ES-I3 (cell line): Measurements from ENCODE around the gene KRTAP5-9.

Source experiments
- H3K36me3 ChIP-seq: 2 replicates; pipeline ENCODE4 v1.6.1; 2013; ENCODE audit warnings: mild to moderate bottlenecking, low read length, control low read depth, moderate library complexity; ENCODE audit not compliant: insufficient read depth
- H3K4me1 ChIP-seq: 2 replicates; pipeline ENCODE4 v1.6.1; 2013; ENCODE audit warnings: mild to moderate bottlenecking, control low read depth, low read length; ENCODE audit not compliant: insufficient read depth
- H3K9ac ChIP-seq: 2 replicates; pipeline ENCODE4 v1.6.1; 2013; ENCODE audit warnings: low read depth, mild to moderate bottlenecking, low read length, moderate library complexity
- H3K9me3 ChIP-seq: 2 replicates; pipeline ENCODE4 v1.6.1; 2013; ENCODE audit warnings: mild to moderate bottlenecking, low read length, moderate library complexity; ENCODE audit not compliant: control insufficient read depth, insufficient read depth

Gene KRTAP5-9

GRCh38 chr11:71548120-71548519 is at the start of gene KRTAP5-9:
Gene KRTAP5-9 (plus strand): TSS chr11:71548420. CDS start chr11:71548658, 238 bp downstream.
- Histone ChIP-seq H3K4me1 (no peaks in the 10 kb centered on the region), H3K9ac (no peak within 1 kb of the TSS), H3K36me3 (no peaks in the 10 kb centered on the region), H3K9me3 (no peaks in the 10 kb centered on the region)

- no peaks in the 10 kb centered on the region for H3K4me1 ChIP-seq
- peaks cover 4% of the 10 kb centered on the region; the same call in 1 of the 2 replicates for H3K36me3 ChIP-seq
- no peak overlapping the region for H3K9ac ChIP-seq
- no peaks in the 10 kb centered on the region for H3K9me3 ChIP-seq
Observed at GRCh38 chr11:71499125-71499524, 49.1 kb upstream of the KRTAP5-9 start.

GRCh38 chr11:71499546-71499945 is 48.7 kb upstream of the KRTAP5-9 start:
- Histone ChIP-seq H3K9ac (no peak overlapping the region), H3K9me3 (no peaks in the 10 kb centered on the region), H3K36me3 (peaks cover 4% of the 10 kb centered on the region; the same call in 1 of the 2 replicates), H3K4me1 (no peaks in the 10 kb centered on the region)

GRCh38 chr11:71500601-71501021 is 47.6 kb upstream of the KRTAP5-9 start:
- H3K36me3 ChIP-seq, result peaks cover 2% of the 10 kb centered on the region; the same call in 1 of the 2 replicates
- no peak overlapping the region for H3K9ac ChIP-seq
- H3K9me3 ChIP-seq, result no peaks in the 10 kb centered on the region
- 0 out of 2 replicates have a peak, but pooled peaks cover 4% of the 10 kb centered on the region for H3K4me1 ChIP-seq

GRCh38 chr11:71501071-71501985 is 46.9 kb upstream of the KRTAP5-9 start:
- Histone ChIP-seq H3K9ac (no peak overlapping the region), H3K4me1 (0 out of 2 replicates have a peak, but pooled peaks cover 4% of the 10 kb centered on the region), H3K9me3 (no peaks in the 10 kb centered on the region), H3K36me3 (no peaks in the 10 kb centered on the region)

- 0 out of 2 replicates have a peak, but pooled peaks cover 4% of the 10 kb centered on the region for H3K4me1 ChIP-seq
- peaks cover 4% of the 10 kb centered on the region; the same call in 1 of the 2 replicates for H3K9me3 ChIP-seq
- no peaks in the 10 kb centered on the region for H3K36me3 ChIP-seq
- no peak overlapping the region for H3K9ac ChIP-seq
Observed at GRCh38 chr11:71502026-71502425, 46.2 kb upstream of the KRTAP5-9 start.

GRCh38 chr11:71502871-71503435 is 45.3 kb upstream of the KRTAP5-9 start:
- no peaks in the 10 kb centered on the region for H3K36me3 ChIP-seq
- peaks cover 4% of the 10 kb centered on the region for H3K9me3 ChIP-seq
- 0 out of 2 replicates have a peak, but pooled peaks cover 4% of the 10 kb centered on the region for H3K4me1 ChIP-seq
- no peak overlapping the region for H3K9ac ChIP-seq

GRCh38 chr11:71504531-71504930 is 43.7 kb upstream of the KRTAP5-9 start:
- peaks cover 12% of the 10 kb centered on the region for H3K9me3 ChIP-seq
- no peak overlapping the region for H3K9ac ChIP-seq
- 0 out of 2 replicates have a peak, but pooled peaks cover 4% of the 10 kb centered on the region for H3K4me1 ChIP-seq
- H3K36me3 ChIP-seq, result no peaks in the 10 kb centered on the region

- H3K36me3 ChIP-seq, result no peaks in the 10 kb centered on the region
- H3K9me3 ChIP-seq, result peaks cover 14% of the 10 kb centered on the region
- no peak overlapping the region for H3K9ac ChIP-seq
- H3K4me1 ChIP-seq, result 0 out of 2 replicates have a peak, but pooled peaks cover 4% of the 10 kb centered on the region
Observed at GRCh38 chr11:71505001-71505400, 43.2 kb upstream of the KRTAP5-9 start.

GRCh38 chr11:71505781-71506180 is 42.4 kb upstream of the KRTAP5-9 start:
- H3K9me3 ChIP-seq, result peaks cover 15% of the 10 kb centered on the region
- no peak overlapping the region for H3K9ac ChIP-seq
- H3K4me1 ChIP-seq, result 0 out of 2 replicates have a peak, but pooled peaks cover 4% of the 10 kb centered on the region
- no peaks in the 10 kb centered on the region for H3K36me3 ChIP-seq

- Histone ChIP-seq H3K4me1 (0 out of 2 replicates have a peak, but pooled peaks cover 4% of the 10 kb centered on the region), H3K9ac (no peak overlapping the region)
Observed at GRCh38 chr11:71507102-71507501, 41.1 kb upstream of the KRTAP5-9 start.

GRCh38 chr11:71518506-71519471 is 29.4 kb upstream of the KRTAP5-9 start:
- H3K4me1 ChIP-seq, result no peaks in the 10 kb centered on the region
- no peaks in the 10 kb centered on the region for H3K36me3 ChIP-seq
- H3K9me3 ChIP-seq, result no peaks in the 10 kb centered on the region
- no peak overlapping the region for H3K9ac ChIP-seq

More at GRCh38 chr11:71507102-71507501, 41.1 kb upstream of the KRTAP5-9 start:
- Histone ChIP-seq H3K9me3 (peaks cover 15% of the 10 kb centered on the region), H3K36me3 (no peaks in the 10 kb centered on the region)

GRCh38 chr11:71519546-71519945 is 28.7 kb upstream of the KRTAP5-9 start:
- Histone ChIP-seq H3K9ac (no peak overlapping the region), H3K4me1 (no peaks in the 10 kb centered on the region), H3K36me3 (no peaks in the 10 kb centered on the region), H3K9me3 (no peaks in the 10 kb centered on the region)
